ENCODE results near the gene SSR4.
A peak's percentile ranks its signal among the peaks of the same experiment; 100 is the strongest.

Gene SSR4

GRCh38 chrX:153782313-153782712, 12.2 kb upstream of the SSR4 start:
- DNase-seq: no peak

- no peak for DNase-seq
These were observed 11.6 kb upstream of the SSR4 start for GRCh38 chrX:153782871-153783270.

- no peak for DNase-seq
These were observed 11.0 kb upstream of the SSR4 start for GRCh38 chrX:153783378-153784013.

GRCh38 chrX:153784325-153784967, 10.0 kb upstream of the SSR4 start:
- DNase-seq: no peak

- no peak for DNase-seq
These were observed 7.8 kb upstream of the SSR4 start for GRCh38 chrX:153786669-153787068.

GRCh38 chrX:153789654-153790053, 4.8 kb upstream of the SSR4 start:
- DNase-seq: no peak

GRCh38 chrX:153791104-153791852, 3.2 kb upstream of the SSR4 start:
- DNase-seq: no peak

GRCh38 chrX:153792368-153792767, 2.1 kb upstream of the SSR4 start:
- DNase-seq: no peak

- DNase-seq: peak; percentile 62
These were observed 1.2 kb upstream of the SSR4 start for GRCh38 chrX:153793291-153793690.

- DNase-seq: no peak
These were observed 689 bp downstream of the SSR4 start for GRCh38 chrX:153794897-153795816.

GRCh38 chrX:153797415-153798015, 3.0 kb downstream of the SSR4 start:
- no peak for DNase-seq

GRCh38 chrX:153799326-153799725, 4.9 kb downstream of the SSR4 start:
- DNase-seq: no peak

- DNase-seq: no peak
These were observed 5.8 kb downstream of the SSR4 start for GRCh38 chrX:153800177-153800722.

- no peak for DNase-seq
These were observed 6.3 kb downstream of the SSR4 start for GRCh38 chrX:153800746-153801145.

GRCh38 chrX:153801669-153802068, 7.2 kb downstream of the SSR4 start:
- DNase-seq: peak; percentile 24

GRCh38 chrX:153802513-153803045, 8.1 kb downstream of the SSR4 start:
- DNase-seq: no peak

GRCh38 chrX:153803211-153804099, 9.0 kb downstream of the SSR4 start:
- DNase-seq: no peak

GRCh38 chrX:153804100-153804595, 9.7 kb downstream of the SSR4 start:
- DNase-seq: no peak

- DNase-seq: no peak
These were observed 10.2 kb downstream of the SSR4 start for GRCh38 chrX:153804621-153805020.

- DNase-seq: no peak
These were observed 11.0 kb downstream of the SSR4 start for GRCh38 chrX:153805436-153805835.

Measured in inflammatory macrophage treated with lipopolysaccharide for 4 hours (primary cell).